HS-27A (cell line): ENCODE results near the gene ATG7.
A peak's percentile ranks its signal among the peaks of the same experiment; 100 is the strongest.
"Not testable (repeated sequence)": the region's sequence is repeated elsewhere in the genome, so short reads cannot be mapped to it uniquely, and the experiment has no call there.

Source experiments
- DNase-seq: peaks from one replicate; pipeline ENCODE4 v3.0.0-alpha.2; 2012; ENCODE audit warnings: low read depth, missing footprints

ATG7 gene

DNA sequence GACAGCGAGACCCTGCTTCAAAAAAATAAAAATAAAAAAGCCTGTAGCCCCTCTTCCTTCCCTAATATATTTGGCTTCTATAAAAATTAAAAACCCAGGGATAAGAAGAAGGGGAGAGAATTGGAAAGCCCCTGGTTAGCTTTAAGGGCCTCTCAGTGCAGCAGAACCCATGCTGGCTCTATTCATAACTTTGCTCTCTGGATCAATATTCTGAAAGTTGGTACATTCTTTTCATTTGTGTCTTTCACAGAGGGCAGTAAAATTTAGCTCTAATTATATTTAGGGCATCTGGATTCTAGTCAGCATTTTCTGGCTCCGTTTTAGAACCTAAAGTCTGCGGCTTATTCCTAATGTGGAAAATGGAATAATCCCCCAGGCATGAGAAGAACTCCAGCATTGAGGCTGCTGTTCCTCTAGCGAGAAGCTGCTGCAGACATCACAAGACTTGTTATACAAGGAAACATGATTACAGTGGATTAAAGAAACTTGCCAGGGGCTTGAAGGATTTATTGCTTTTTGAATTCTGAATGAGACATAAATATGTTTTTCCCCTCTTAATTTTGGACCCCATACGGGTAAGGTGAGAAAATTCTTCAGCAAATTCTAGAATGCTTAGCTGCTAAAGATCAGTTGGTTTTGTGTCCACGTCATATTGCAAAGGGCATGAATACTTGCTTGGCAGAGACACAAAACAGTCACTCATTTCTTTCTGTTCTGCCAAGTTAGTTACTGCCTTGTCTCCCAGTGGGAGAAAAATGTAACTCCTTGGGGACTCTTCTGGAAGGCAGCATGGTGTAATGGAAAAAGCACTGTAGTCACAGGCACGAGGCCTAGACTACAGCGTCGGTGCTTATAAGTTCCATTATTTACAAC is 193.8 kb downstream of the ATG7 start:
- no peak for DNase-seq

DNA sequence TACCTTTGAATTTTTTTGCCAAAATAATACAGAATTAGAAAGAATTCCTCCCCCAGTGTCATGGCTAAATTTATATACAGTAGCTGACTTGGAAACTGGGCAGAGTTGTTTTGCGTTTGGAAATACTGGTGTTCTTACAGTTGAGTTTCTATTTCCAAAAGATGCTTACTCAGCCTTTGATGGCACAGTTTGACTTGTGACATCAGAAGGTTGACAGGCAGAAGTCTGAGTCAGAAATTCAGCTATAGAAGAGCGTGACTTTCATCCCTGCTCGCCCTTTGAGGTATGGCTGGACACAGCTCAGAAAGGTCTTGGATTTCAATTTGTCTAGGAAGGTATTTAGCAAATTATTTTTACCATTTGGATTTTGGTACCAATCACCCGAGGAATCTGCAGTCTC is 195.7 kb downstream of the ATG7 start:
- no peak for DNase-seq

DNA sequence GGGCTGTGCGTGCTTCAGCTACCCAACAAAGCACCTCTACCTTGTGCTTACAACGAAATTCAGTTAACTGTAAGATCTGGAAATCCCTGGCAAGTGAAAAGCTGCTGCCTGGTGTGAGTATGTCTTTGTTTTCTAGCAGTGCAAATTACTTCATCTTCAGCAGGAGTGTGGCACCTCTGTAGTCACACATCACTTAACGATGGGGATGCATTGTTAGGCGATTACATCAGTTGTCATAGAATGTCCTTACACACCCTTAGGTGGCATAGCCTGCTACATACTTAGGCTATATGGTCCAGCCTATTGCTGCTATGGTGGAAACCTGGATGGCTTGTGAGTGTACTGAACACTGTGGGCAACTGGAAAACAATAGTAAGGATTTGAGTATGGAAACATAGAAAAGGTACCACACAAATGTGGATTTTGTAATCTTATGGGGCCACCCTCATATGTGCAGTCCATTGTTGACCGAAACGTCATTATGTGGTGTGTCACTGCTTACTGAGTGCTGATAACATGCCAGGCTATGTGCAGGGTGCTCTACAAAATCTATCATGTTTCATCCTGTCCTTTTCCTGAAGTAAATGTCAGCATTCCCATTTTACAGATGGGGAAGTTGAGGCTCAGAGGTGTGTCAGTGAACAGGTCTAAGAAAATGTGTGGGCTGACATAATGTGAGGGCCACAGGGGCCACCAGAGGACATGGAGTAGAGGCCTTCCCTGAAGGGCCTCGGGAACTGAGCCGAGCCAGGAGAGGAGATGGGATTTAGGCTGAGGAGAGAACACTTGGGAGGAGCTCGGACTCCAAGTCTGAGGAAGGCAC is 198.0 kb downstream of the ATG7 start:
- DNase-seq = no peak

DNA sequence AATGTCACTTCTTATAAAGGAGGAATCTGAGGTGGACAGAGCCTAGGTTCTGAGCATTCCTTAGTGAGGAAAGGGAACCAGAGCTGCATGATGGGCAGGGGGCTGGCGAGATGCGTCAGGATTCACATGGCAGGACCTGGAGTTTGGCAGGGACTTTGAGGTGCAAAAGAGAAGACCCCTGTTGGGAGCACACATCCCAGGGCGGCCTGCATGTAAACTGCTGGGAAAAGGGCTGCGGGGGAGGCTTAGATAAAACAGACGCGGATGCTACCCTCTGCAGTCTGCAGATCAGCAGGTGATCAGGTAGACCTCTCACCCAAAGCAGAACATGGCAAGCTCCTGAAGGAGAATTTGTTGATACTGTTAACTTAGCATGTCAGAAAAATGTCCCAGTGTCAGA is 203.1 kb downstream of the ATG7 start:
- no peak for DNase-seq

DNA sequence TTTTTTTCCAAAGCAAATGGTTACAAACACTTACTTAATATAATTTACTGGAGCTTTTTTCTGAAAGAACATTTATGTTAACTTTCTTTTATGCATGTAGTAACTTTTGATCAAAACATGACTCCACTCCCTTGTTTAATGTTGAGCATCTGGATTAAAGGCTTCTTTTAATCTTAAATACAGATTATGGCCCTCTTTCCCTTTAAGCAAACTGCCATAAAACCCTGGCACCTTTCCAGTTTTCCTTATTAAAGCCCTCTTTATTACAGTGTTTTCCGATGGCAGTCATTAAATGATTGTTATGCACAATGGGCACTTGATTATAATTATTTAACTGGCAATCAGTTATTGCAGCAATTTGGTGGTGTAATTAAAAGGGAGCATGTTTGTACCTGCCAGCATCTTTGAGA is 204.5 kb downstream of the ATG7 start:
- DNase-seq = no peak

DNA sequence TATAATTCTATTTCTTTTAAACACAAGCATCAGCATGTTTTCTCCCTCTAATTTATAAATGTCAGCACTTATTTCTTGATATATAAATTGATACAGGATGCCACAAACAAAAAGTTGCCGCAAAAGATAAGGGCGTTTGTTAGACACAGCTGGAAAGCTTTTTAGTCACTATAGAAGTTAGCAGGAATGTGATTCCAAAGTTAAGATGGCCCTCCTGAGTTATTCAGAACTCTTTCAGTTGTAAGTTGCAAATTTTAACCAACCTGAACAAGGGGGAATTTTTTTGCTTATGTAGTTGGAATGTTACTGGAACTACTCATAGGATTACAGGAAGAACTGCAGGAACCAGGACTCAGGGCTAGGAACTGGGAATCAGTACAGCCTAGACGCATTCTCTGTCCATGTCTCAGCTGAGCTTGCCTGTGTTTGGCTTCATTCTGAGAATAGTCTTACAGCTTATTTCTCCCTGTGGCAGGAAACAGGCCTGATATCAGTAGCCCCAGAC is 205.3 kb downstream of the ATG7 start:
- no peak for DNase-seq

DNA sequence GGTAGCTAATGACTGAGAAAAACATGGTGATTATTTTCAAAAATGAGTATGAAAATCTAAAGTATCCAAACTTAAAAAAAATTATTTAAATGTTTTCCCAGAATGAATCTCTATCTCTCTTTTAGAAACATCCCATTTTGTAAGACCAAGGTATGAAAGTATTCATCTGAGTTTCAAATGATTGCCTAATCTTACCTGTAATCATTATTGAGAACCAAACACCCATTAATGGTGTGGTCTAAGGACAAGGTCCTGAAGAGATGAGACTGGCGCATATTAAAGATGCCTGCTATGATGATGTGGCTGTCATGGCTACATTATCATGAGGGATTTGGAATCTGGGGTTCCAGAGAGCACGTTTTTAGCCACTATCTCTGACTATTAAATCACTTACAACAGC is 206.0 kb downstream of the ATG7 start:
- DNase-seq = no peak

DNA sequence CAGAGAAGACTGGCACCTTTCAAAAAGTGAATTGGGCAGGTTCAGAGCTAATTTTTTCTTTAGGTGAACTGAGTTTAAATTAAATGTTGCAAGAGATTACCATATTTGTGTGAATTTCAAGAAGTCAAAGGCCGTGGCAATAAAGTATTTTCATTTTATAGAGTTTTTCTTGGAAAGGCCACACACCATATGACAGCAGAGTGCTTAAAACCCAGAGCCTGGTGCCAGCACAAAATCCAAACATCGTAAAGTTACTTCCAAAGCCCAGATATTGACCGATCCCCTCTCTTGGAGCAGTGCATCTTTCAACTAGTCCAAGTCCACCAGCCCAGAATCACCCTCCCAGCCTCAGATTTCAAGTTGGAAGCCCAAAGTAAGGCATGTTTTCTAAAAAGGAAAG is 207.0 kb downstream of the ATG7 start:
- no peak for DNase-seq

DNA sequence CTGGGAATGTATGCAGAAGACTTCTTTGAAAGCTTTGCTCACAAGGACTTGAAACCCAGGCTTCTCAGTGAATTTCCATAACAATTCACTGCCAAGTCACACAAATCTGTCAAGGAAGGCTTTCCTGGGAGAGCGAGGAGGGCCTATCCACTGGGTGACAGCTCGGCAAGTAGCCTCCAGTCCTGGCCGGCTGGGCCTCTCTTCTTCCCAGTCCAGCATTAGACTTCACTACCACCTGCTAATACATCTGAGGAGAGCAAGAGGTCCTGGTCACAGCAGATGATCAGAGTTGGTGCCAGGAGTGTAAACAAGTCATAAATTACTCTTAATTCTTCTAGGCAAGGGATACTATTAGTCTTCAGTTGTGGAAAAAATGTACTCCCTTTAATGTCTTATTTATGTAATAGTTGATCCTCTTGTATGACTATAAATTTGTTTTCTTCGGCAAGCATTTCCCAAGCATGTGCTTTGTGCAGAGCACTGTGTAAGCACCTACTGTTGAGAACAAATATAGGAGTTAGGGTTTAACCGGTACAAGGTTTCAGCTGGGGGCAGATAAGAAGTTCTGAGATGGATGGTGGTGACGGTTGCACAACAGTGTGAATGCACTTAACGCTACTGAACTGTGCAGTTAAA is 208.6 kb downstream of the ATG7 start:
- DNase-seq = no peak

DNA sequence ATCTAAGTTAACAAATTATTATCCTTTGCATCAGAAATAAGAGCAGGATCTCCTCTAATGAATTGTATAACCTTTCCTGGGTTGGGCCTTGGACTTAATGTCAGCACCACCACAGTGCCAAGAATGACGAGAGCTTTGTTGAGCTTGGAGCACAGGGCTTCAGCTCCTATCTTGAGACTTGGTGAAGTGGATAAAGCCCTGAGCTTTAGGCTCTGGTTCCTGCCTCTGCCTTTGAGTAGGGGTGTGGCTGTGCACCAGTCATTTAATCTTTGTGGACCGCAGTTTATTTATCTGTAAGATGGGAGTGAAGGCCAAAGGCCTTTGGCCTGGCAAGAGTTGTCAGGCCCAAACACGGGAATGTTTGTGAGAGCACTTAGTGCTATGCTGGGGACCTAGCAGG is 209.4 kb downstream of the ATG7 start:
- no peak for DNase-seq

DNA sequence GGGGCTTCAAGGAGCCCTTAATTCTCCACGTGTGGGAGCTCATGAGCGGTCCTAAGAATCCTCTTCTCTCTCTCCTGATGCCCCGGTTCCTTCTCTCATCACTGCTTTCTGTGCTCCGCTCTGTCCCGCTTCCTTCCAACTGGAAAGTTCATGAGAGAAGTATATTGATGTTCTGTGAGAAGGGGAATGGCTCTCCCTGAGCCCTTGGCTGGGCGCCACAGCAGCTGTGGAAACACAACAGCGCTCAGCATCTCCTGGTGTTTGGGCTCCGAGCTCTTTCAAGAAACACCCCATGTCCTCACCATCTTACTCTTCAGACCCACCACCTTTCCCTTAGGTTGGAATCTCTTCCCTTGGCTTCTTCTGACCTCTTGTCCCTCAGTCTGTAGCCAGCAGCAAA is 209.8 kb downstream of the ATG7 start:
- no peak for DNase-seq

DNA sequence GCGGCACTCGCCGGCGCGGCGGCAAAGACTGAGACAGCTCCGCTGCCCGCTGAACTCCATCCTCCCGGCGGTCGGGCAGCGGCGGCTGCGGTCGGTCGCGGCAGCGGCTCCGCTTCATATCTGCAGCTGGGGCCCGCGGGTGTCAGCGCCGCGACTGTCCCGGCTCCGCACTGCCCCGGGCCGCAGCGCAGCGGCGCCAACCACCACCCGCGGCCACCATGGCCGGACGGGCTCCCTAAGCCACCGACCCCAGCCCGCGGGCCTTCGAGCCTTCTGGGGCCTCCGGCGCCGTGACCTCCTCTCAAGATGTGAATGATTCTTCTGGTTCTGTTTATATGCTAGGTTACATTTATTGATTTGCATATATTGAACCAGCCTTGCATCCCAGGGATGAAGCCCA is 216.2 kb downstream of the ATG7 start:
- DNase-seq = not testable (repeated sequence)

DNA sequence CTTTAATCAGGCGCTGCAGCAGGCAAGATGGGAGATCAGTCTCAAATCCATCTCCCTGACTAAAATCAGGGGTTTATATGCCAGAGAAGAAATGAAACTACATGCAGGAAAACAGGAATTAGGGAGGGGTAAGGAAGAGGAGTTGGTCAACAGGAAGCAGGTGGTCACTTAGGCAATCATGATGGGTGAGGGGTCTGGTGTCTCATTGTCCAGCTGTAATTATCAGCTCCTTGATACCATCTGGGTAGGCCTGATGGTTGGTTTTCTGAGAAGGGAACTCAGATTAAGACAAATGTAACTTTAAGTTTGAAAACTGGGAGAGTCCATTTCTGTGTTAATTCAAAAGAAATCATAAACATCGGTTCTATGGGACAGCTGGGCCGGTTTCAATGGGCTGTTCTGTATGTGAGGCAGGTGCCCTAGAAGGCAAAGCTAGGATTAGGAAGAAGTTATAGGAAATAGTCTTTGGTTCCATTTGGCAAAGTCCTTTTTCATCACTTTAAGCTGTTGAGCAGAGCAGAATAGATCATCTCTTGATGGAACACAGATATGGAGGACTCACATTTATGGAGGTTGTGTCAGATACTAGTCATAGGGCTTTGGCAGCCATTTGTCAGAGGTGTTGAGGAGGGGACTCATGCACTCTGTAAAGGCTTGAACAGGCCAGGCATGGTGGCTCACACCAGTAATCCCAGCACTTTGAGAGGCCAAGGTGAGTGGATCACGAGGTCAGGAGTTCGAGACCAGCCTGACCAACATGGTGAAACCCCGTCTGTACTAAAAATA is 222.1 kb downstream of the ATG7 start:
- no peak for DNase-seq

DNA sequence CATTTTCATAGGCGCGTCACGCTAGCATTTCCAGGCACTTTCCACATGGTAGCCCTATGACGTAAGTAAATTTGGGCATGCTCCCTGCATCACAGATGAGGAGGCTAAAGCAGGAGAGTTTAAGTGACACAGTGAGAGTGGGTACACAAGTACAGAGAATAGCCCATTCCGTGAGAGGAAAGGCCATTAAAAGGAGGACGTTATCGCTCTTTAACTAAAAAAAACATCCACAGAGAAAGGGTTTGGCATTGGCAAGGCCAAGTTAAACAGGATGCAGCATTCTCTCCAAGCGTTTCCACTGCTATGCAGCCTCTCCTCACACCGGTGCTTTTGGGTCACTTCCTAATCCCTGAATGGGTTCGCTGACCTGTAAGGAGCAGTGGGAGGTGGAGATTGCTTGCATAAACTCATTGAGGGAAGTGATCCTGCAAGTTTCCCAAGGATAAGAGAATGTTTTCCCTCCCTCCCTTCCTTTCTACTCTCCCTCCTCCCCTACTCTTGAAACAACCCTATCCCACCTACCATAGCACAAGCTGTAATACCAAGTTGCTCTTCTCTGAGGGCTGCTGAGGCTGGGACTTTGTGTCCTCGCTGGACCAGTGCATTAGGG is 223.9 kb downstream of the ATG7 start:
- no peak for DNase-seq

DNA sequence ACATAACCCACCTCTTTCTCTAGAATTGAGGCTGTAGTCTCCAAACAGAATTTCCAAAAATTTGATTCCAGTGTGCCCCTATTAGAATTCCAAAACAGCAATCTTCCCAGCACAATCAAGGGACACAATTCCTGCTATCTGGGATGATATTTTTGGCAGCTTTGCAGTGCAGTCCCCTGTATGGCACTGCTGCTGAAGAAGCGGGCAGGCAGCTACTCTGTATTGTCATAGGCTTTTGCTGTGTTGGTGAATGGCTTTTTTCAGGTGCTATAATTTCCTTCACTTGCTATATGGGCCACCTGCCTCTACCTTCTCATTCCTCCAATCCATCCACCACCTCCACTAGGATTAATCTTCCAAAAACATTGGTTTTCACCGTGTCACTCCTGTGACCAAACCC is 226.0 kb downstream of the ATG7 start:
- no peak for DNase-seq

DNA sequence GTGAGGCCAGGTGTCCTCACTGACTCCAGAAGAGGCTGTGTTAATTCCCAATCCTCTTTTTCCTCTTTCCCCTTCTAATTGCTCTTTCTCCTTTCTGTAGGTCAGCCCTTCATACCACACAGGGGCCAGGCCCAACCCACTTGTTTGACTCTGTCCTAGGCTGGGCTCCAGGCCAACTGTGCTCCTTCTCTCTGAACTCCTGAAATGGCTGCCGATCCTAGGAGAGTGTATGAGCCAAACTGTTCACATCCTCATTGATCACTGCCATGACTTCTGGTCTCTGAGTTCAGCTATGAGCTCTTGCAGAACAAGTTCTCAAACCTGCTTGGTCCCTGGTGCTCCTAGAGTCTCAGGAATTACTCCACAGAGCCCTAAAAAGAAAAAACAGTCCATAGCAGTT is 226.4 kb downstream of the ATG7 start:
- no peak for DNase-seq

DNA sequence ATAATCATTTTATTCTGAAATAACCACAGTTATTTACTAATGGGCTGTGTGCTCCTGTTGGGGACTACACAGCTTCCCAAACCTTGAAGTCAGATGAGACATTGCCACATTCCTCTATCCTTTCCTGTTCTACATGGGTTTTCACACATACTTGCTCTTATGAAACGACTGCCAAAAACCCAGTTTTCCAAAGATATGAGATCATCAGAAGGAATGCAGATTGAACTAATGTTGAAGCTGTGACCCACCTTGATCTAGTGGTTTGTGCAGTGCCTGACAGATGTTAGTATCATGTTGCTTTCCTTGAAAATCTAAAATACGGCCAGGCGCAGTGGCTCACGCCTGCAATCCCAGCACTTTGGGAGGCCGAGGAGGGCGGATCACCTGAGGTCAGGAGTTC is 226.9 kb downstream of the ATG7 start:
- peak; percentile 91 for DNase-seq

DNA sequence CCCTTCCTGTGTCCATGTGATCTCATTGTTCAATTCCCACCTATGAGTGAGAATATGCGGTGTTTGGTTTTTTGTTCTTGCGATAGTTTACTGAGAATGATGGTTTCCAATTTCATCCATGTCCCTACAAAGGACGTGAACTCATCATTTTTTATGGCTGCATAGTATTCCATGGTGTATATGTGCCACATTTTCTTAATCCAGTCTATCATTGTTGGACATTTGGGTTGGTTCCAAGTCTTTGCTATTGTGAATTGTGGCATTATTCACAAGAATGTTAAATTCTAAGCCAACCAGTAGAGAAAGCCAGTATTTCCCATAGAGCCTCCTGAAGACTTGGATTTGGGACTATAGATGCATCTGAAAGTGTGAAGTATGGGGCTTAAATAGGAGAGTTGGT is 230.2 kb downstream of the ATG7 start:
- DNase-seq = not testable (repeated sequence)

DNA sequence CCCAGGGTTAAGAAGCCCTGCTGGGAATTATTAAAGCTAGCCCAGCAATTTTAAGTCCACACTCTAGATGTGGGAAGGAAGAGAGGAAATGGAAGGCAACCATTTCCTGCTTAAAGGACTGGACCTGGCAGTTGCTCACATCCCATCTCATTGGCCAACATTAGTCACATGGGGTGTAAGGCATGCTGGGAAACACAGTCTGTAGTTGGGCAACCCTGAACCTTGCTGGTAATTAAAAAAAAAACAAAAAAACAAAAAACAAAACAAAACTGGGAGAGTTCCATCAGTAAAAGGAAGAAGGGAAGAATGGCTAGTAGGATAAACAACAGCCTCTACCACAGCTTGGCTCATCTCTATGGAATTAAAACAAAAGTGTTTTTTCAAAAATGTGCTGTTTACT is 235.5 kb downstream of the ATG7 start:
- no peak for DNase-seq

DNA sequence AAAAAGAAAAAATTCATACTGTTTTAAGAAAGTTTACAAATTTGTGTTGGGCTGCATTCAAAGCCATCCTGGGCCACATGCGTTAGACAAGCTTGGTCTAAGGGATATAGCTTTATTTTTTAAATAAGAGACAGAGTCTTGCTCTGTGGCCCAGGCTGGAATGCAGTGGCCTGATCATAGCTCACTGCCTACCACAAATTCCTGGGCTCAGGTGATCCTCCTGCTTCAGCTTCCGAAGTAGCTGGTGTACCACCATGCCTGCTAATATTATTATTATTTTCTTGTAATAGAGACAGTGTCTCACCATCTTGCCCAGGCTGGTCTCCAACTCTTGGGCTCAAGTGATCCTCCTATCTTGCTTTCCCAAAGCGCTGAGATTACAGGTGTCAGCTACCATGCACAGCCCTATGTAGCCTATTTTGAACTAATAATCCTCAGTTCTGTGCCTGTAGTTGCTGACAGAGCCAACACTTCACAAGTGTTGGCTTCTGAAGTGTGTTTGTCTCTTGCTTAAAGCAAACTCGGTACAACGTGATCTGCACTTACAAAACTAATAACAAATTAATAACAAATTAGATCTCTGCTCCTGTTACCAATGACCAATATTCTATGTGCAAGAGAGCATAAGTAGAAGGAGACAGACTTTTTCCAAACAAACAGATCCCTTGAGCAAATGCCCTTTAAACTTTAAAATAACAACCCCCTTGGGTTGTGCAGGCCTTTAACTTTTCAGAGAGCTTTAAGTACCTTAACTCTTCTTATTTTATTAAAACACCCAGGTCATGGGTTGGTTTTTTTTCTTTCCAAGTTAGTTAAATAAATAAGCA is 236.4 kb downstream of the ATG7 start:
- no peak for DNase-seq
